GM18873 (cell line): Measurements from ENCODE around the gene ACOT12.

ENCODE experiments used
- ATAC-seq: cut with Tn5 transposase; IDR thresholded peaks from one replicate; pipeline ENCODE4 v1.9.1; 2021; ENCODE audit warnings: mild to moderate bottlenecking, moderate library complexity, moderate number of reproducible peaks; ENCODE audit not compliant: unreplicated experiment, low FRiP score

The ACOT12 gene

GRCh38 chr5:81401266-81401665, 7.3 kb upstream of the ACOT12 start:
- ATAC-seq: no peak

GRCh38 chr5:81400375-81400774, 6.4 kb upstream of the ACOT12 start:
- ATAC-seq: no peak

- no peak for ATAC-seq
Observed at GRCh38 chr5:81398741-81399140, 4.8 kb upstream of the ACOT12 start.

- no peak for ATAC-seq
Observed at GRCh38 chr5:81397176-81397575, 3.2 kb upstream of the ACOT12 start.

GRCh38 chr5:81395262-81395661, 1.3 kb upstream of the ACOT12 start:
- ATAC-seq: no peak

- no peak for ATAC-seq
Observed at GRCh38 chr5:81393430-81393782, 528 bp downstream of the ACOT12 start.

GRCh38 chr5:81389025-81389424, 4.9 kb downstream of the ACOT12 start:
- no peak for ATAC-seq

GRCh38 chr5:81388169-81388568, 5.8 kb downstream of the ACOT12 start:
- ATAC-seq: no peak

- no peak for ATAC-seq
Observed at GRCh38 chr5:81383867-81384266, 10.1 kb downstream of the ACOT12 start.

- no peak for ATAC-seq
Observed at GRCh38 chr5:81371354-81371876, 22.5 kb downstream of the ACOT12 start.

- no peak for ATAC-seq
Observed at GRCh38 chr5:81370912-81371311, 23.0 kb downstream of the ACOT12 start.

GRCh38 chr5:81365541-81365940, 28.4 kb downstream of the ACOT12 start:
- ATAC-seq: no peak

- ATAC-seq: no peak
Observed at GRCh38 chr5:81363093-81363871, 30.7 kb downstream of the ACOT12 start.

GRCh38 chr5:81361600-81361999, 32.3 kb downstream of the ACOT12 start:
- ATAC-seq: no peak

GRCh38 chr5:81360640-81361039, 33.3 kb downstream of the ACOT12 start:
- no peak for ATAC-seq

- no peak for ATAC-seq
Observed at GRCh38 chr5:81359881-81360280, 34.1 kb downstream of the ACOT12 start.

- ATAC-seq: no peak
Observed at GRCh38 chr5:81359108-81359507, 34.8 kb downstream of the ACOT12 start.

GRCh38 chr5:81355291-81356251, 38.4 kb downstream of the ACOT12 start:
- ATAC-seq: no peak

- ATAC-seq: no peak
Observed at GRCh38 chr5:81354093-81354492, 39.8 kb downstream of the ACOT12 start.

GRCh38 chr5:81353189-81353588, 40.7 kb downstream of the ACOT12 start:
- no peak for ATAC-seq

- no peak for ATAC-seq
Observed at GRCh38 chr5:81350507-81350906, 43.4 kb downstream of the ACOT12 start.
